ENCODE measurements around the gene NUP160. TPM values are rescaled to one million over a fixed set of nuclear protein-coding genes. Genes with fewer than 3 reads are reported as not detected.

NUP160 gene
- total and polyA plus RNA-seq, 10 of the 15 experiments (the other 5 are each of a cell fraction or from before 2014, with no cell fraction given) = 24.0 to 87.6 (median 54.6) TPM

GRCh38 chr11:47766509-47767227 lies 81.5 kb downstream of the NUP160 start (continued):
- TF ChIP-seq, protein P1, sequence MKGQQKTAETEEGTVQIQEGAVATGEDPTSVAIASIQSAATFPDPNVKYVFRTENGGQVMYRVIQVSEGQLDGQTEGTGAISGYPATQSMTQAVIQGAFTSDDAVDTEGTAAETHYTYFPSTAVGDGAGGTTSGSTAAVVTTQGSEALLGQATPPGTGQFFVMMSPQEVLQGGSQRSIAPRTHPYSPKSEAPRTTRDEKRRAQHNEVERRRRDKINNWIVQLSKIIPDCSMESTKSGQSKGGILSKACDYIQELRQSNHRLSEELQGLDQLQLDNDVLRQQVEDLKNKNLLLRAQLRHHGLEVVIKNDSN (IDR thresholded peaks at IDR 0.05; ENCODE audit: borderline replicate concordance, extremely low read length, insufficient read depth, low read depth, low read length) = no peak
- TF ChIP-seq ZNF207 (IDR thresholded peaks at IDR 0.05; ENCODE audit: borderline replicate concordance) (peak; percentile 72; the same call in 1 of the 2 replicates), FOS (IDR thresholded peaks at IDR 0.05; ENCODE audit: borderline replicate concordance, extremely low read depth, insufficient read length) (no peak), MYC (IDR thresholded peaks at IDR 0.05; ENCODE audit: insufficient read depth, insufficient read length, insufficient replicate concordance, low read length, severe bottlenecking) (no peak), SUZ12 (IDR thresholded peaks at IDR 0.05; ENCODE audit: unreplicated experiment) (no peak), ZZZ3 (IDR thresholded peaks at IDR 0.05; ENCODE audit: control insufficient read depth, insufficient read length, low read depth) (no peak), BCL11A (IDR thresholded peaks at IDR 0.05; ENCODE audit: low read depth, low read length) (no peak), CREM (IDR thresholded peaks at IDR 0.05; ENCODE audit: low read depth) (peak; percentile 74), ASH2L (IDR thresholded peaks at IDR 0.05; ENCODE audit: borderline replicate concordance, low read depth) (0 out of 2 replicates have a peak, but pooled peaks have one; percentile 49), ATF2 (IDR thresholded peaks at IDR 0.05; ENCODE audit: low read length) (no peak), BACH1 (IDR thresholded peaks at IDR 0.05; ENCODE audit: borderline replicate concordance) (peak; percentile 79; the same call in 1 of the 2 replicates), ZNF687 (IDR thresholded peaks at IDR 0.05) (peak; percentile 76), ETV6 (conservative IDR thresholded peaks at IDR 0.05 in 1 of 2, IDR thresholded peaks at IDR 0.05 in 1 of 2; ENCODE audit: borderline replicate concordance in 1 of 2, low read depth in 1 of 2) (no peak), NFIC (IDR thresholded peaks at IDR 0.05; ENCODE audit: low read depth, low read length) (no peak), JUND (IDR thresholded peaks at IDR 0.05; ENCODE audit: low read depth, low read length) (0 out of 2 replicates have a peak, but pooled peaks have one; percentile 4), ZNF384 (IDR thresholded peaks at IDR 0.05; ENCODE audit: borderline replicate concordance, low read depth, low read length) (no peak), RELA (IDR thresholded peaks at IDR 0.05; ENCODE audit: borderline replicate concordance, partially characterized antibody) (no peak), CHD1 (IDR thresholded peaks at IDR 0.05; ENCODE audit: low read depth, low read length) (no peak), EGR1 (IDR thresholded peaks at IDR 0.05; ENCODE audit: borderline replicate concordance in 1 of 2, low read depth in 2 of 2, low read length in 2 of 2) (no peak), MTA3 (IDR thresholded peaks at IDR 0.05; ENCODE audit: borderline replicate concordance, low read length) (no peak)
- TF ChIP-seq, protein P2, sequence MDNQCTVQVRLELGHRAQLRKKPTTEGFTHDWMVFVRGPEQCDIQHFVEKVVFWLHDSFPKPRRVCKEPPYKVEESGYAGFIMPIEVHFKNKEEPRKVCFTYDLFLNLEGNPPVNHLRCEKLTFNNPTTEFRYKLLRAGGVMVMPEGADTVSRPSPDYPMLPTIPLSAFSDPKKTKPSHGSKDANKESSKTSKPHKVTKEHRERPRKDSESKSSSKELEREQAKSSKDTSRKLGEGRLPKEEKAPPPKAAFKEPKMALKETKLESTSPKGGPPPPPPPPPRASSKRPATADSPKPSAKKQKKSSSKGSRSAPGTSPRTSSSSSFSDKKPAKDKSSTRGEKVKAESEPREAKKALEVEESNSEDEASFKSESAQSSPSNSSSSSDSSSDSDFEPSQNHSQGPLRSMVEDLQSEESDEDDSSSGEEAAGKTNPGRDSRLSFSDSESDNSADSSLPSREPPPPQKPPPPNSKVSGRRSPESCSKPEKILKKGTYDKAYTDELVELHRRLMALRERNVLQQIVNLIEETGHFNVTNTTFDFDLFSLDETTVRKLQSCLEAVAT (IDR thresholded peaks at IDR 0.05) = peak; percentile 39; the same call in 1 of the 2 replicates

Data from GM12878 (cell line).